HCT116 (cell line): ENCODE data around the gene CDK11A. TPM values are rescaled to one million over a fixed set of nuclear protein-coding genes. Genes with fewer than 3 reads are reported as not detected.

ENCODE experiments used
- ATAC-seq: fragments of 200-7000 bp; cut with Tn5 transposase; 2 replicates; pipeline ENCODE4 v1.9.1; 2020; ENCODE audit warnings: mild to moderate bottlenecking, moderate library complexity
- BruUV-seq: library from RNA; stranded (reverse); fragments of 400-500 nt; replicated peaks from 2 replicates; lab custom pipeline; 2021; lab: Mats Ljungman, UMichigan
- CTCF ChIA-PET: fragments of 300-600 bp; sonication (Branson Sonifier 250); formaldehyde crosslinking; loops from one replicate; lab custom pipeline; 2021; ENCODE audit warnings: antibody characterized with exemption; lab: Charles Lee
- POLR2A ChIA-PET: fragments of 300-600, 350-600 bp; sonication (Branson Sonifier 250); formaldehyde crosslinking; loops from one replicate; lab custom pipeline; 2021; ENCODE audit warnings: antibody characterized with exemption; lab: Charles Lee
- RAD21 ChIA-PET, 2 experiments: fragments of 300-600 bp; sonication (Branson Sonifier 250); formaldehyde crosslinking; loops; one replicate each; lab custom pipeline; 2023; ENCODE audit warnings: low total read pairs in 2 of 2; ENCODE audit not compliant: uncharacterized antibody in 2 of 2, unreplicated experiment in 2 of 2, low non-redundant PET in 1 of 2; lab: Charles Lee
- DNase-seq: peaks from one replicate; pipeline ENCODE4 v3.0.0-alpha.2; 2010; ENCODE audit warnings: low read depth, low spot score
- H2AFZ ChIP-seq: fragments of 200-600 bp; shearing (Covaris generic), sonication (generic); 2 replicates; pipeline ENCODE4 v1.6.1; 2017; ENCODE audit warnings: low read depth, mixed run types, mixed read lengths, antibody characterized with exemption, low read length; ENCODE audit not compliant: poor library complexity, severe bottlenecking
- H3K27ac ChIP-seq: 2 replicates; pipeline ENCODE4 v1.5.1; 2012; ENCODE audit warnings: low read depth, low read length
- H3K27me3 ChIP-seq: fragments of 200-600 bp; sonication (generic); 2 replicates; pipeline ENCODE4 v1.6.1; 2016; ENCODE audit warnings: mixed run types, low read length, mixed read lengths; ENCODE audit not compliant: insufficient read depth
- H3K36me3 ChIP-seq, 2 experiments: fragments of 200-500 bp in 1 of 2; fragments of 200-600 bp in 1 of 2; sonication (Bioruptor generic) in 1 of 2; sonication (generic) in 1 of 2; 2 replicates each; pipeline versions ENCODE4 v1.5.1 to v1.6.1; 2014 to 2016; ENCODE audit warnings: low read length in 2 of 2, inconsistent platforms in 1 of 2, mixed read lengths in 1 of 2, mixed run types in 1 of 2; ENCODE audit not compliant: insufficient read depth in 2 of 2, control insufficient read depth in 1 of 2
- H3K4me1 ChIP-seq, 2 experiments: fragments of 200-600 bp in 1 of 2; sonication (generic) in 1 of 2; 2 replicates each; pipeline versions ENCODE4 v1.5.1 to v1.6.1; 2012 to 2017; ENCODE audit warnings: low read length in 2 of 2, inconsistent platforms in 1 of 2, mild to moderate bottlenecking in 1 of 2, mixed read lengths in 1 of 2, mixed run types in 1 of 2, moderate library complexity in 1 of 2; ENCODE audit not compliant: insufficient read depth in 2 of 2, control insufficient read depth in 1 of 2
- H3K4me2 ChIP-seq: fragments of 200-600 bp; sonication (generic); 2 replicates; pipeline ENCODE4 v1.6.1; 2017; ENCODE audit warnings: mixed run types, low read length, mixed read lengths
- H3K4me3 ChIP-seq, 2 experiments: fragments of 200-600 bp in 1 of 2; sonication (generic) in 1 of 2; replicated peaks in 1 of 2; 2 replicates each; pipeline ENCODE4 v1.5.1; 2011 to 2016; ENCODE audit warnings: low read length in 2 of 2, control low read depth in 1 of 2, low read depth in 1 of 2, mild to moderate bottlenecking in 1 of 2, mixed read lengths in 1 of 2, mixed run types in 1 of 2
- H3K79me2 ChIP-seq: fragments of 200-600 bp; sonication (generic); 2 replicates; pipeline ENCODE4 v1.6.1; 2017; ENCODE audit warnings: mild to moderate bottlenecking, mixed run types, low read length, moderate library complexity, mixed read lengths; ENCODE audit not compliant: insufficient read depth
- H3K9ac ChIP-seq: fragments of 200-600 bp; sonication (generic); 2 replicates; pipeline ENCODE4 v1.6.1; 2016; ENCODE audit warnings: low read length, mixed read lengths
- H3K9me2 ChIP-seq: fragments of 200-600 bp; sonication (generic), shearing (Covaris generic); 2 replicates; pipeline ENCODE4 v1.6.1; 2017; ENCODE audit warnings: mixed run types, mild to moderate bottlenecking, moderate library complexity; ENCODE audit not compliant: insufficient read depth
- H3K9me3 ChIP-seq, 2 experiments: fragments of 200-500 bp in 1 of 2; fragments of 200-600 bp in 1 of 2; sonication (Bioruptor generic) in 1 of 2; sonication (generic) in 1 of 2; 2 replicates each; pipeline ENCODE4 v1.6.1; 2014 to 2017; ENCODE audit warnings: low read length in 2 of 2, mixed read lengths in 2 of 2, inconsistent platforms in 1 of 2, low read depth in 1 of 2, mild to moderate bottlenecking in 1 of 2, mixed run types in 1 of 2, moderate library complexity in 1 of 2; ENCODE audit not compliant: control insufficient read depth in 1 of 2, insufficient read depth in 1 of 2
- H4K20me1 ChIP-seq: fragments of 200-600 bp; sonication (generic), shearing (Covaris generic); 2 replicates; pipeline ENCODE4 v1.6.1; 2017; ENCODE audit warnings: mixed run types, mild to moderate bottlenecking, moderate library complexity; ENCODE audit not compliant: insufficient read depth
- CBX3 ChIP-seq: IDR thresholded peaks from 2 replicates; pipeline ENCODE4 v1.6.1; 2012; ENCODE audit warnings: low read depth
- FOSL1 ChIP-seq: IDR thresholded peaks from 2 replicates; pipeline ENCODE4 v1.6.1; 2012; ENCODE audit warnings: low read depth
- POLR2A ChIP-seq: IDR thresholded peaks from 2 replicates; pipeline ENCODE4 v1.7.0; 2011; ENCODE audit warnings: borderline replicate concordance; ENCODE audit not compliant: insufficient read depth, insufficient read length; ENCODE audit errors: extremely low read depth
- POLR2AphosphoS5 ChIP-seq: IDR thresholded peaks from 2 replicates; pipeline ENCODE4 v1.6.1; 2011; ENCODE audit warnings: mild to moderate bottlenecking, low read depth, low read length, moderate library complexity
- RAD21 ChIP-seq: IDR thresholded peaks from 2 replicates; pipeline ENCODE4 v1.6.1; 2012; ENCODE audit warnings: low read depth, mild to moderate bottlenecking
- REST ChIP-seq: IDR thresholded peaks from 2 replicates; pipeline ENCODE4 v1.6.1; 2012; ENCODE audit warnings: low read depth
- SIN3A ChIP-seq: IDR thresholded peaks from 2 replicates; pipeline ENCODE4 v1.6.1; 2012; ENCODE audit warnings: low read depth
- SP1 ChIP-seq: IDR thresholded peaks from 2 replicates; pipeline ENCODE4 v1.6.1; 2012; ENCODE audit warnings: low read depth
- TCF7L2 ChIP-seq: IDR thresholded peaks from 2 replicates; pipeline ENCODE4 v1.7.0; 2011; ENCODE audit warnings: borderline replicate concordance, inconsistent platforms; ENCODE audit not compliant: insufficient read depth, insufficient read length; ENCODE audit errors: extremely low read depth
- YY1 ChIP-seq: IDR thresholded peaks from 2 replicates; pipeline ENCODE4 v1.6.1; 2011; ENCODE audit warnings: low read length, low read depth, moderate library complexity, mild to moderate bottlenecking; ENCODE audit not compliant: insufficient replicate concordance; ENCODE audit errors: extremely low read depth
- intact Hi-C: fragments of 100-400 bp; cut with micrococcal nuclease; formaldehyde crosslinking; loops from 2 replicates; pipeline ENCODE4 v1.10.0; 2022
- total RNA-seq: library from RNA; stranded (reverse); gene quantifications from one replicate; pipeline ENCODE4 v1.2.1, GENCODE V29; 2021; ENCODE audit not compliant: unreplicated experiment
- TF ChIP-seq, protein P1 (sequence below): IDR thresholded peaks from 2 replicates; pipeline ENCODE4 v1.6.1; 2012

Gene CDK11A
- total RNA-seq, 1 experiment from 2014 or later: 61.0 TPM

- no peak for TF ChIP-seq REST
- TF ChIP-seq FOSL1: no peak
- TF ChIP-seq SP1: no peak
- no peak for TF ChIP-seq POLR2A
Measured at GRCh38 chr1:1755852-1756251, 31.7 kb upstream of the CDK11A start (continued).

DNA sequence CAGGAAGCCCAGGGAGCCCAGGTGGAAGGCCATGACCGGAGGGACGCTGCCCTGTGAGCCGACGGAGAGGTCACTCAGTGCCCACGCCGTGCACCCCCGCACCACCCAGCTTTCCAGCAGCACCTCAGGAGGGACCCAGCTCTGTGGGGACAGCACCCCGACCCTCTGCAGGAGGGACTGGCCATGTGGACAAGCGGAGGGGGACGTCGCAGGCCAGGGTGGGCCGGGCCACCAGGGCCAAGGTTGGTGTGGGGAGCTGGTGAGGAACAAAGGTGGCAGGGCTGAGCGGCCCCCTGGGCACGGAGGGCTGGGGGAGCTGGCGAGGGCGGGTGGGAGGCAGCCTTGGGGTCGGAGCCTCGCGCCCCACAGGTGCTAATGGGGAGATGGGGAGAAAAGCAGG is 31.3 kb upstream of the CDK11A start:
- Histone ChIP-seq H3K4me1 (peaks cover 18 to 28% of the 10 kb centered on the region in 2 experiments), H3K27me3 (no peaks in the 10 kb centered on the region), H3K4me2 (no peak overlapping the region), H3K4me3 (no peak overlapping the region), H2AFZ (no peak overlapping the region), H3K36me3 (peaks cover 2 to 45% of the 10 kb centered on the region in 2 experiments), H3K9me2 (no peaks in the 10 kb centered on the region), H3K27ac (no peak overlapping the region), H3K79me2 (peaks cover 39% of the 10 kb centered on the region), H3K9me3 (no peaks in the 10 kb centered on the region), H4K20me1 (no peaks in the 10 kb centered on the region), H3K9ac (no peak overlapping the region)
- intact Hi-C loops: no loop called here
- RAD21 ChIA-PET: no interaction called here
- DNase-seq (no peak), ATAC-seq (no peak)
- POLR2A ChIA-PET: no interaction called here
- CTCF ChIA-PET: no interaction called here
- BruUV-seq: no TSS peak
- no peak for TF ChIP-seq CBX3
- TF ChIP-seq TCF7L2: no peak
- no peak for TF ChIP-seq FOSL1
- TF ChIP-seq SIN3A: no peak
- no peak for TF ChIP-seq SP1
- TF ChIP-seq, protein P1, sequence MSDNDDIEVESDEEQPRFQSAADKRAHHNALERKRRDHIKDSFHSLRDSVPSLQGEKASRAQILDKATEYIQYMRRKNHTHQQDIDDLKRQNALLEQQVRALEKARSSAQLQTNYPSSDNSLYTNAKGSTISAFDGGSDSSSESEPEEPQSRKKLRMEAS: no peak
- no peak for TF ChIP-seq POLR2AphosphoS5
- no peak for TF ChIP-seq YY1
- TF ChIP-seq RAD21: no peak
